Measurements from ENCODE around the gene MAML2. TPM values are rescaled to one million over a fixed set of nuclear protein-coding genes. Genes with fewer than 3 reads are reported as not detected.
A peak's percentile ranks its signal among the peaks of the same experiment; 100 is the strongest.

MAML2 gene
- total RNA-seq (10 to 100 TPM; 30.4 to 66.7 (median 35.1) TPM), total RNA-seq (47.0 to 150 (median 114) reads per million in 29 experiments)
- total RNA-seq (2013), result 31.2 TPM

DNA sequence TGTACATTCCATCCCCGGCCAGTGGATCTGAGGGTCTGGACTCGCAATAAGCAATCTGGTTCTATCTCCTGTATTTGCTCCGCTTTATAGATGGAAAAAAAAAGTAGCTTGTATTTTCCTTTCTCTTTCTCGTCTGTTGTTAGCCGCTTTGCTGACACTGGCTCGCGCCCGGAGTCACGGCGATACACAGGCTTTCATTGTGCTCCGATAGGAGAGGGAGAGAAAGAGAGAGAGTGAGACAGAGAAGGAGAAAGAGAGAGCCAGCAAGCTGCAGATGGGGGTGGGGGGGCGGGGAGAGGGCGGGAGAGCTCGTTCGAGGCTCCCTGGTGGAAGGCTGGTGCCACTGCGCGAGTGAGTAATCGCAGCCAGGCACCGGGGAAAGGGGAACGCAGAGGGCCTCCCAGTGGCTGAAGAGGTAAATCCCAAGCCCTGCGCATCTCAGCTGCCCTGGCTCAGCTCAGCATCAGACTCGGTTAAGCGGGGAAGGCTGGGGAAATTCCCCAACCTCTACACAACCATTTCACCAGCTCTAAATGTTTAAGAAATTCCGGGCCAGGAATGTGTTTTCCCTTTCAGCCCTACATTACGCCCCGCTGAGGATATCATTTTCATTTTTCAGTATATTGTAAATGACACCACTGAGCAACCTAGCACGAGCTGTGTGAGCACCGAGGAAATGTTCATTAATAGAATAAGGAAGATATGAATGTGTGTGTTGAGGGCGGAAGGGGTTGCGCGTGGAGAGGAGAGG, at the start of gene MAML2:
Gene MAML2 (minus strand): TSS at position 235 of the 751 bp plus-strand sequence. CDS start 1,300 bp downstream, outside the sequence.
- Histone ChIP-seq H3K4me3 (ENCODE audit: control insufficient read depth in 1 of 2, extremely low read depth in 1 of 2, low read length in 1 of 2) (peak within 1 kb of the TSS; percentile 69 to 97), H3K4me1 (ENCODE audit: control insufficient read depth in 1 of 2, extremely low read depth in 1 of 2, insufficient read depth in 2 of 2, low read length in 2 of 2) (peaks cover 11 to 36% of the 10 kb centered on the region in 2 experiments), H3K27ac (ENCODE audit: low read length) (peak within 1 kb of the TSS; percentile 61), H3K27me3 (replicated peaks in 1 of 2; ENCODE audit: control insufficient read depth in 2 of 2, extremely low read depth in 1 of 2, insufficient read depth in 2 of 2, low read length in 1 of 2) (no peaks in the 10 kb centered on the region), H3K9me3 (no peaks in the 10 kb centered on the region), H3K36me3 (ENCODE audit: control insufficient read depth in 2 of 2, extremely low read depth in 1 of 2, insufficient read depth in 1 of 2, low read length in 1 of 2) (no peaks in the 10 kb centered on the region)
- peak; percentile 82 to 90 (median 85) for ATAC-seq (replicated peaks in 1 of 4)
- DNase-seq, result peak; percentile 67 to 95 (median 89)
- ChIA-PET POLR2A (interaction anchor here (0.5 to 3.2 kb wide), 30 partner anchors 11 to 1703 kb away, joined by 3 to 38 read pairs (median 3); partner anchors contain the start of genes CCDC82 (in 1 of the 2) and JRKL (in 1 of the 2)), CTCF (interaction anchor here (0.6 to 7.2 kb wide), 129 partner anchors 8 to 1370 kb away, joined by 3 to 145 read pairs (median 4); partner anchors contain the start of genes CCDC82 (in 1 of the 2), CWC15 (in 1 of the 2), JRKL (in 1 of the 2) and KDM4D (in 1 of the 2))
- Mint-ChIP-seq H3K9me3 (no peaks in the 10 kb centered on the region), H3K27ac (peak within 1 kb of the TSS; percentile 93 to 98), H3K4me3 (peak within 1 kb of the TSS; percentile 87 to 98 (median 98)), H3K27me3 (no peaks in the 10 kb centered on the region), H3K4me1 (peaks cover 23 to 46% (median 36%) of the 10 kb centered on the region in 3 donors), H3K36me3 (peaks cover 3% of the 10 kb centered on the region)
- WGBS (ENCODE audit: insufficient coverage), result 6% methylated on average over 15 of the region's 31 CpGs

DNA sequence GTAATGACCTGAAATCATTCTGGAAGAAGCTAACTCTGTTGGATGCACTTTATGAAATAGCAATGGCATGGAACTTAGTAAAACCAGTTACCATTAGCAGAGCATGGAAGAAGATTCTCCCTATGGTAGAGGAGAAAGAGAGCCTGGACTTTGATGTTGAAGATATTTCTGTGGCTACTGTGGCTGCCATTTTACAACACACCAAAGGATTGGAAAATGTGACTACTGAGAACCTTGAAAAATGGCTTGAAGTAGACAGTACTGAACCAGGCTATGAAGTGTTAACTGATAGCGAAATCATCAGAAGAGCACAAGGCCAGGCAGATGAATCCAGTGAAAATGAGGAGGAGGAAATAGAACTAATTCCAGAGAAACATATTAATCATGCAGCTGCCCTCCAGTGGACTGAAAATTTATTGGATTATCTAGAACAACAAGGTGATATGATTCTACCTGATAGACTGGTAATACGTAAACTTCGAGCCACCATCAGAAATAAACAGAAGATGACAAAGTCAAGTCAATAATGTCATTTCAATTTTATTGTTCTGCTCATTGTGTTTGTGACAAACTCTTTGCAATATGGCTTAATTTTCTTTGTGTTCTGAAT, 48.8 kb upstream of the MAML2 start:
- Histone ChIP-seq H3K4me1 (ENCODE audit: control insufficient read depth in 1 of 2, extremely low read depth in 1 of 2, insufficient read depth in 2 of 2, low read length in 2 of 2) (peaks cover 7 to 15% of the 10 kb centered on the region in 2 experiments), H3K4me3 (ENCODE audit: control insufficient read depth in 1 of 2, extremely low read depth in 1 of 2, low read length in 1 of 2) (no peak overlapping the region), H3K9me3 (peaks cover 2% of the 10 kb centered on the region), H3K36me3 (ENCODE audit: control insufficient read depth in 2 of 2, extremely low read depth in 1 of 2, insufficient read depth in 1 of 2, low read length in 1 of 2) (no peaks in the 10 kb centered on the region), H3K27me3 (replicated peaks in 1 of 2; ENCODE audit: control insufficient read depth in 2 of 2, extremely low read depth in 1 of 2, insufficient read depth in 2 of 2, low read length in 1 of 2) (no peaks in the 10 kb centered on the region), H3K27ac (ENCODE audit: low read length) (no peak overlapping the region)
- CTCF ChIA-PET, result interaction anchor here in 1 of 2 donors (1.0 kb wide), 1 partner anchor 49 kb away, joined by 4 read pairs; the partner anchor contains the start of gene MAML2
- no peak for DNase-seq
- H3K27me3 Mint-ChIP-seq, result no peaks in the 10 kb centered on the region
- H3K9me3 Mint-ChIP-seq, result peaks cover 0 to 5% (median 4%) of the 10 kb centered on the region in 3 donors
- peaks cover 10% of the 10 kb centered on the region for H3K36me3 Mint-ChIP-seq
- H3K27ac Mint-ChIP-seq, result peak overlapping the region in 1 of 2 donors; percentile 11
- POLR2A ChIA-PET, result no interaction called here
- no CpG with 5 or more reads among the region's 3 CpGs for WGBS (ENCODE audit: insufficient coverage)
- peak overlapping the region in 2 of 3 donors; percentile 55 to 93 for H3K4me3 Mint-ChIP-seq
- ATAC-seq (replicated peaks in 1 of 4), result no peak
- H3K4me1 Mint-ChIP-seq, result peaks cover 35 to 42% (median 41%) of the 10 kb centered on the region in 3 donors

DNA sequence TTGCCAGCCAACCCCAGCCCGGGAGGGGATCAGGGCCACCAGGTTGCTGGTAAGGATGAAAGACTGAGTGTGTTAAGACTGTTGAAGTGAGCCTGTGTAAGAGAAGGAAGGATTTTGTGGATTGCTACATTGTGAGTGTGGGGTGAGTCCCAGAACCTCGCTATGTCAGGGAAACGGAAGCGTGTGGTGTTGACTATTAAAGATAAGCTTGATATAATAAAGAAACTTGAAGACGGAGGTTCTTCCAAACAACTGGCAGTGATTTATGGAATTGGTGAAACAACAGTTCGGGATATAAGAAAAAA, 47.4 kb upstream of the MAML2 start:
- H3K4me3 ChIP-seq (ENCODE audit: control insufficient read depth in 1 of 2, extremely low read depth in 1 of 2, low read length in 1 of 2), result peak overlapping the region; percentile 68 to 88
- WGBS (ENCODE audit: insufficient coverage), result 37% methylated on average over 5 of the region's 6 CpGs
- H3K9me3 ChIP-seq, result peaks cover 2% of the 10 kb centered on the region
- ChIA-PET CTCF (interaction anchor here (0.6 to 4.7 kb wide), 10 partner anchors 47 to 1323 kb away, joined by 3 to 66 read pairs (median 6); partner anchors contain the start of genes MAML2 (in 2 of the 2), CEP57 (in 1 of the 2) and FAM76B (in 1 of the 2)), POLR2A (interaction anchor here in 1 of 2 donors (0.6 to 2.5 kb wide), 4 partner anchors 48 to 601 kb away, joined by 3 to 38 read pairs (median 14); partner anchors contain the start of genes CEP57, FAM76B and MAML2)
- no peaks in the 10 kb centered on the region for H3K36me3 ChIP-seq (ENCODE audit: control insufficient read depth in 2 of 2, extremely low read depth in 1 of 2, insufficient read depth in 1 of 2, low read length in 1 of 2)
- no peaks in the 10 kb centered on the region for H3K27me3 ChIP-seq (replicated peaks in 1 of 2; ENCODE audit: control insufficient read depth in 2 of 2, extremely low read depth in 1 of 2, insufficient read depth in 2 of 2, low read length in 1 of 2)
- Mint-ChIP-seq H3K4me3 (peak overlapping the region; percentile 91 to 94 (median 93)), H3K4me1 (peaks cover 37 to 51% (median 48%) of the 10 kb centered on the region in 3 donors), H3K27me3 (no peaks in the 10 kb centered on the region), H3K9me3 (peaks cover 0 to 5% (median 4%) of the 10 kb centered on the region in 3 donors), H3K27ac (peak overlapping the region; percentile 88 to 91), H3K36me3 (peaks cover 14% of the 10 kb centered on the region)
- DNase-seq, result no peak
- peaks cover 7 to 15% of the 10 kb centered on the region in 2 experiments for H3K4me1 ChIP-seq (ENCODE audit: control insufficient read depth in 1 of 2, extremely low read depth in 1 of 2, insufficient read depth in 2 of 2, low read length in 2 of 2)
- H3K27ac ChIP-seq (ENCODE audit: low read length), result peak overlapping the region; percentile 68
- ATAC-seq (replicated peaks in 1 of 4), result no peak

DNA sequence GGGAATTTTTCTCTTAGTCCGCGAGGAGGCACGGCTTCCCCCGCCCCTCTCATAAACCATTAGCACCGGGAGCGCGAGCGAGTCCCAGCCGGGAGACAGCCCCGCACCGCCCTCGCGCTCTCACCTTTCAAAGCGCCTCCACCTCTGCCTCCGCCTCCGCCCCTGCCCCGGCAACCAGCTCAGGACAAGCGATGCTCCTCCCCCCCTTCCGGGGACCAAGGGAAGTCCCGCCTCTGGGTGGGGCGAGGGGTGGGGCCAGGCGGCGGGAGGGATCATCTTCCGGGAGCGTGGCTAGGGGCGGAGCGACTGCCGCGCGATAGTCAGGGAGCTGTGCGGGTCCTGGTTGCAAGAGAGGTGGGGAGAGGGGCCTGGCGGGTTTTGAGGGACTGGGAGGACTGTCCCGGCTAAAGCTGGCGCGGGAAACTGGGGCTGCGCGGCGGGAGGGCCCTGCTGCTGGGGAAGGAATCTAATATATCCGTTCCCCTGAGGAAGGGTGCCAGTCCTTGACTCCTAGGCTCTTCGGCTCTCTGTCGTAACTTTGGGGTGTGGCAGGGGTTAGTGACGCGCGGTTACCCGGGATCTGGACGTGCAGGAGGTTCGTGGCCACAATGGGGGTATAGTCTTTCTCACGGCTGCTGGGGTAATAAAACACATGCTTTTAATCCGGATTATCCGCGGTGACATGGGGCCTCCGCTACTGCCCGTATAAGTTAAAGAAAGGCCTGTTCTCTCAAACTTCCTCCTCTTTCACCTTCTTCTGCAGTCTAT, 46.9 kb upstream of the MAML2 start, which contains the start of the genes CCDC82 and JRKL:
Gene CCDC82 (minus strand): TSS at position 193 of the 768 bp plus-strand sequence. CDS start 5,165 bp downstream, outside the sequence.
Gene JRKL (plus strand): TSS at position 294 of the 768 bp plus-strand sequence. CDS start 637 bp downstream, outside the sequence.
- DNase-seq (peak; percentile 94 to 99 (median 97)), ATAC-seq (replicated peaks in 1 of 4) (peak; percentile 94 to 99 (median 97))
- H3K4me3 ChIP-seq (ENCODE audit: control insufficient read depth in 1 of 2, extremely low read depth in 1 of 2, low read length in 1 of 2), result peak within 1 kb of the TSS; percentile 68 to 88
- peaks cover 19% of the 10 kb centered on the region for H3K36me3 Mint-ChIP-seq
- 0% methylated on average over 37 of the region's 53 CpGs for WGBS (ENCODE audit: insufficient coverage)
- peaks cover 2% of the 10 kb centered on the region for H3K9me3 ChIP-seq
- no peaks in the 10 kb centered on the region for H3K36me3 ChIP-seq (ENCODE audit: control insufficient read depth in 2 of 2, extremely low read depth in 1 of 2, insufficient read depth in 1 of 2, low read length in 1 of 2)
- H3K27ac Mint-ChIP-seq, result peak within 1 kb of the TSS; percentile 88 to 91
- peak within 1 kb of the TSS; percentile 68 for H3K27ac ChIP-seq (ENCODE audit: low read length)
- H3K27me3 ChIP-seq (replicated peaks in 1 of 2; ENCODE audit: control insufficient read depth in 2 of 2, extremely low read depth in 1 of 2, insufficient read depth in 2 of 2, low read length in 1 of 2), result no peaks in the 10 kb centered on the region
- POLR2A ChIA-PET, result interaction anchor here (0.6 to 2.5 kb wide), 9 partner anchors 10 to 600 kb away, joined by 3 to 38 read pairs (median 3); partner anchors contain the start of genes CEP57 (in 1 of the 2), FAM76B (in 1 of the 2) and MAML2 (in 1 of the 2)
- no peaks in the 10 kb centered on the region for H3K27me3 Mint-ChIP-seq
- H3K4me1 Mint-ChIP-seq, result peaks cover 43 to 56% (median 53%) of the 10 kb centered on the region in 3 donors
- peaks cover 7 to 15% of the 10 kb centered on the region in 2 experiments for H3K4me1 ChIP-seq (ENCODE audit: control insufficient read depth in 1 of 2, extremely low read depth in 1 of 2, insufficient read depth in 2 of 2, low read length in 2 of 2)
- CTCF ChIA-PET, result interaction anchor here (0.5 to 4.7 kb wide), 18 partner anchors 13 to 1322 kb away, joined by 3 to 66 read pairs (median 4); partner anchors contain the start of genes CEP57 (in 1 of the 2), FAM76B (in 1 of the 2) and MAML2 (in 1 of the 2)
- peaks cover 0 to 5% (median 4%) of the 10 kb centered on the region in 3 donors for H3K9me3 Mint-ChIP-seq
- peak within 1 kb of the TSS; percentile 91 to 94 (median 93) for H3K4me3 Mint-ChIP-seq

DNA sequence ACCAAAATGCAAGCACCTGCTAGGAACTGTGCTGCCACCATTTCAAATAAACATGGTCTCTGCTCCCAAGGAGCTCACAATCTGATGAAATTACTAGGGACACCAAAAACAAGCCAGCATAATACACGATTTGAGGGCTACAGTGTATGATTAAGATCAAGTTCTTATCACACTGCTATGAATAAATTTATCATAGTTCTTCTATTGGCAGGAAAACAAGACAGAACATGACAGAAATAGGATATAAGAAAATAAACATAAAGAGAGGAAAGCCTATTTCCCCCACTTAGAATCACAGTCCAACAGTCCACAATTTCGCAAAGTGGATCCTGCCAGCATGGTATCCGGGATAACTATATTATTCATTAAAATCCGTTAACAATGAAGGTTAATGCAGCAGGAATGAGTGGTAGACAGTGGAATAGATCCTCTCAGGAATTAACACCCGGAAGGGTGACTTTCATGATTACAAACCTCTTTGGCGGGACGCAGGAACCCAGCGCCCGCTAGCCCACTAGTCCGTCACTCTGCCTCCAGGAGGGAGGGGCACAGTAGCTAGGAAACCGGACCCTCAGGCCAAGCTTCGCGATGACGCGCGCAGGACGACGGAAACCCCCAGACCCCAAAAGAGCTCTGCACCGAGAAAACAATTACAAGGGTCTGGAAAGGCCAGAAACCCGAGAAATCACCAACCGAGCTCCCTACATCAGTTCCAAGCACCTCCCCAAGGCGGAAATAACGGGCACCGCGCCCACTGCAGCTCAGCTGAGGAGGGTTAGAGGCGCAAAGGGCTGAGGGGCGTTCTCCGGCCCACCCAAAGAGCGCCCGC, 46.1 kb upstream of the MAML2 start:
- Histone ChIP-seq H3K4me3 (ENCODE audit: control insufficient read depth in 1 of 2, extremely low read depth in 1 of 2, low read length in 1 of 2) (peak overlapping the region; percentile 68 to 88), H3K27me3 (replicated peaks in 1 of 2; ENCODE audit: control insufficient read depth in 2 of 2, extremely low read depth in 1 of 2, insufficient read depth in 2 of 2, low read length in 1 of 2) (no peaks in the 10 kb centered on the region), H3K4me1 (ENCODE audit: control insufficient read depth in 1 of 2, extremely low read depth in 1 of 2, insufficient read depth in 2 of 2, low read length in 2 of 2) (peaks cover 13 to 15% of the 10 kb centered on the region in 2 experiments), H3K36me3 (ENCODE audit: control insufficient read depth in 2 of 2, extremely low read depth in 1 of 2, insufficient read depth in 1 of 2, low read length in 1 of 2) (peaks cover 0 to 4% of the 10 kb centered on the region in 2 donors), H3K9me3 (peaks cover 2% of the 10 kb centered on the region), H3K27ac (ENCODE audit: low read length) (peak overlapping the region; percentile 59)
- Mint-ChIP-seq H3K4me1 (peaks cover 49 to 62% (median 58%) of the 10 kb centered on the region in 3 donors), H3K27ac (peak overlapping the region; percentile 88 to 91), H3K4me3 (peak overlapping the region; percentile 91 to 94 (median 93)), H3K27me3 (no peaks in the 10 kb centered on the region), H3K36me3 (peaks cover 23% of the 10 kb centered on the region), H3K9me3 (peaks cover 0 to 5% (median 4%) of the 10 kb centered on the region in 3 donors)
- ATAC-seq (replicated peaks in 1 of 4) (peak; percentile 65 to 69 (median 66)), DNase-seq (peak in 3 of 35 experiments; percentile 66 to 69 (median 66))
- 1% methylated on average over 17 of the region's 30 CpGs for whole genome bisulfite sequencing (ENCODE audit: insufficient coverage)
- CTCF ChIA-PET, result interaction anchor here (0.5 to 4.7 kb wide), 21 partner anchors 12 to 1321 kb away, joined by 3 to 66 read pairs (median 4); partner anchors contain the start of genes MAML2 (in 2 of the 2), CEP57 (in 1 of the 2) and FAM76B (in 1 of the 2)
- POLR2A ChIA-PET, result interaction anchor here (0.6 to 2.5 kb wide), 9 partner anchors 11 to 599 kb away, joined by 3 to 38 read pairs (median 3); partner anchors contain the start of genes CEP57 (in 1 of the 2), FAM76B (in 1 of the 2) and MAML2 (in 1 of the 2)
